Measurements from ENCODE around the gene PKNOX2.

Gene PKNOX2

GRCh38 chr11:125170510-125171031 is 6.0 kb downstream of the PKNOX2 start:
- DNase-seq (ENCODE audit: extremely low spot score, insufficient read length, low read depth) = no peak
- no peak for FAIRE-seq

- no peak for FAIRE-seq
These were observed 7.4 kb downstream of the PKNOX2 start for GRCh38 chr11:125171974-125172373.

GRCh38 chr11:125173027-125173426 is 8.5 kb downstream of the PKNOX2 start:
- no peak for DNase-seq (ENCODE audit: extremely low spot score, insufficient read length, low read depth)
- no peak for FAIRE-seq

More at GRCh38 chr11:125171974-125172373, 7.4 kb downstream of the PKNOX2 start:
- DNase-seq (ENCODE audit: extremely low spot score, insufficient read length, low read depth) = no peak

DNA sequence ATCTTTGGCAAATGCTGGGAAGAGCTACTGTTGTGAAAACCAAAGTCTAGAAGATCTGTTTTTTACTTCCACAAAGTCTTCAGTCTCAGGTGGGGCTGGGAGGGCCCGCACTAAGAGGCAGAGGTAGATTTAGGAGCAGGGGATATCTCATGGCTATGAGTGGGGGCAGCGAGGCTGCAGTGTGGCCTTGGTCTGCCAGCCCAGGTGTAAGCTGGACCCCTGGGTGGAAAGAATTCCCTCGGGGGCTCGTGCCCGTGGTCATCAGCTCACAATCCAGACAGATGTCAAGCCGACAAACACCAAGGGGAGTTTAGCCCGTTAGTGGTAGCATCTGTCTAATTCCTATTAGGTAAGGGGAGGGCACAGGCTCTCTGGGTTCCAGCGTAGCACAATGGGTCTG is 9.0 kb downstream of the PKNOX2 start:
- DNase-seq (ENCODE audit: extremely low spot score, insufficient read length, low read depth) = no peak

DNA sequence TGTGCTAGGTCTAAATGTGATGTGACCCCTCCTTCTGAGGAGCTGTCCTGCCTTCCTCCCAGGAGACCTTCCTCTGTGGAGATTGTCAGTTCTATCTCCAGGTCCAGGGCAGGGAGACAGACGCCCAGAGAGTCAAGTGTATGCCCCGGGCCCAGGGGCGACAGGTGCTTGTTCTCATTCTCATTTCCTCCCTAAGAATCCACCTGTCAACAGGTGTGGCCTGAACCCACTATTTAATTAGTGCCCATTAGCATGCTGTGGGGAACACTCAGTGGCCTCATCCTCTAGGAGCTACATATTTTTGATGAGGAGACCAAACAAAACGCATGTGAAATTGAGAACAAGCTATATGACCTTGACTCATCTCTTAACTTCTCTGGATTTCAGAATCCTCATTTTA is 9.5 kb downstream of the PKNOX2 start:
- FAIRE-seq (no peak), DNase-seq (ENCODE audit: extremely low spot score, insufficient read length, low read depth) (no peak)

More for the DNA sequence above, 9.0 kb downstream of the PKNOX2 start:
- no peak for FAIRE-seq

GRCh38 chr11:125174686-125175085 is 10.1 kb downstream of the PKNOX2 start:
- DNase-seq (ENCODE audit: extremely low spot score, insufficient read length, low read depth) = no peak
- FAIRE-seq = no peak

DNA sequence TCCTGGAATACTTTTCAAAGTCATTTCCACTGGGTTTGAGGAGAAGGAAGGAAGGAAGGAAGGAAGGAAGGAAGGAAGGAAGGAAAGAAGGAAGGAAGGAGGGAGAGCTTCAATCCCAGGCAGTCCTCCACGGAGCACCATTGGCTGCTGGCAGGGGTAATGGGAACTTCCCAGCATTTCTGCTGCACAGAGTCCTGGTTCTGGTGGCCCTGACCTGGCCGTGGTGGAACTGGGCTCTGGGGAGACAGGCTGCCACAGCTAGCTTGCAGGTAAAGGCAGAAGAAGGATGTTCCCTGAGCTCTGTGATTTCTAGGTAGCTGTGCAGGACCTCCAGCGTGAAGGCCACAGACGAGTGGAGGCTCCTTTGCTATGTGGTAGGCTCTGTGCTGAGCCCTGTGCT is 10.6 kb downstream of the PKNOX2 start:
- no peak for FAIRE-seq
- DNase-seq (ENCODE audit: extremely low spot score, insufficient read length, low read depth) = no peak

- DNase-seq (ENCODE audit: extremely low spot score, insufficient read length, low read depth) (no peak), FAIRE-seq (peak; percentile 24)
These were observed 11.5 kb downstream of the PKNOX2 start for GRCh38 chr11:125175896-125176575.

GRCh38 chr11:125176866-125177265 is 12.3 kb downstream of the PKNOX2 start:
- FAIRE-seq (peak; percentile 71), DNase-seq (ENCODE audit: extremely low spot score, insufficient read length, low read depth) (no peak)

DNA sequence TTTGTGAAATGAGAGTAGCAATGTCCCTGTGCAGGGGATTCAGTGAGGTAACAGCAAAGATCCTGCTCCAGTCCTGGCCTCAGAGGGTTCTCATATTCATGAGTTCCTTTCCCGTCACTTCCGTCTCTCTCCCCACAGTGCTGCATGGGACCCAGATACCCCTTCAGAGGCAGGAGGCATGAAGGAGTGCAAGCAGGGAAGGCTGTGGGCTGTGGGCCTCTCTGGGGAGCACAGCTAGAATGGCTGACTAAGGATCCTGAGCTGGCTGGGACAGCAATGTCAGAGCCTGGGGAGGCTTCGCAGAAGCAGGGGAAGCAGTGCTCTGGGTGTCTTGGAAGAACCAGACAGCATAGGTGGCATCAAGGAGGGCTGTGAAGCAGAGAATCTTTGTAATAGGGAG is 13.0 kb downstream of the PKNOX2 start:
- DNase-seq (ENCODE audit: extremely low spot score, insufficient read length, low read depth) (no peak), FAIRE-seq (no peak)

DNA sequence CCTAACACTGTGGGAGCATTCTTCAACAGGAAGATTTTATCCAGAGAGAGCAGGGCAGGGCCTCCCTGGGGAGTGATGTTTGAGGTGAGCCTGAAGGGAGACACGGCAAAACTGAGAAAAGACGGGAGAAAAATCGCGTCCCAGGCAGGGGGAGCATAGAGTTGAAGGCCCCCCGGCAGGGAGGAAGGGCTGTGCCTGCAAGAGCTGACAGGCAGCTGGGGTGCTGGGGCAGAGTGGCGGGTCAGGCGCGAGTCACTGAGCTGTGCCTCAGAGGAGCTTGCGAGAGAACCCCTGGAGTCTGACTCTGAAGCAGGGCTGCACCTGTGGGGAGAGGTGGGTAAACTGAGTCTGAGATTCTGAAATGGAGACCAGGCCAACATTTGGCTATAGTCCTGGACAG is 14.8 kb downstream of the PKNOX2 start:
- DNase-seq (ENCODE audit: extremely low spot score, insufficient read length, low read depth) = no peak

DNA sequence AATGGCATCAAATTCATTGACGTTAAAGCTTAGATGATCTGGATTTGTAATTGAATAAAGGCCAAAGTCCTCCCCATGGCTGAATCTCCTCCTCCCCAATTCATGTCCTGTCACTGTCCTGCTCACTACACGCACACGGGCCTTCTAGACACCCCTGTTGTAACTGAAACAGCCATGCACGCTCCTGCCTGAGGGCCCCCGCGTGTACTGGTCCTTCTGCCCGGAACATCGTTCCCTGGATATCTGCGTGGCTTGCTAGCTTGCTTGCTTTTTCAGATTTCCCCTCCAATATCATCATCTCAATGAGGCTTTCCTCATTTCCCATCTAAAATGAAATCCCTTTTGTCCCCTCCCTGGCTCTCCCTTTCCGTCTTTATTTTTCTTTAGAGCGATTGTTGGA is 15.3 kb downstream of the PKNOX2 start:
- FAIRE-seq (no peak), DNase-seq (ENCODE audit: extremely low spot score, insufficient read length, low read depth) (no peak)

More for the DNA sequence above, 14.8 kb downstream of the PKNOX2 start:
- FAIRE-seq = no peak

GRCh38 chr11:125180413-125181305 is 16.1 kb downstream of the PKNOX2 start:
- no peak for DNase-seq (ENCODE audit: extremely low spot score, insufficient read length, low read depth)
- FAIRE-seq = peak; percentile 77

DNA sequence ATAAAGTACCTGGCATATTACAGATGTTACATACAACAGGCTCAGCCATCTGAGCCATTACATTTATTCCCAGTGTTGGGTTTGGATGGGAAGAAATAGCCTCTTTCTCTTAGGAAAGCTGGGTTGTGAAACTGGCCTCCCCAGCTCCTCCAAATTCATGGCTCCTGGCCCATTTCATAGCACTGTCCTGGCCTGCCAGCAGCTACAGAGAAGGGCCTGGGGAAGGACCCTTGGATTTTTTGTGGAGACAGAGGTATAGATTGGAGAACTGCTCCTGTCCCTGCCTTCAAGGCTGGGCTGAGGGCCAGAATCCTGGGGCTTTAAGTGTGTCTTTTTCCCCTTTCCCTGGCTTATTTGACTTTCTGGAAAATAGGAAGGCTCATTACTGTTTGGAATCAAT is 18.0 kb downstream of the PKNOX2 start:
- no peak for DNase-seq (ENCODE audit: extremely low spot score, insufficient read length, low read depth)
- FAIRE-seq = no peak

- FAIRE-seq = no peak
- DNase-seq (ENCODE audit: extremely low spot score, insufficient read length, low read depth) = no peak
These were observed 19.1 kb downstream of the PKNOX2 start for GRCh38 chr11:125183641-125184040.

GRCh38 chr11:125188021-125188420 is 23.5 kb downstream of the PKNOX2 start:
- FAIRE-seq (no peak), DNase-seq (ENCODE audit: extremely low spot score, insufficient read length, low read depth) (no peak)

DNA sequence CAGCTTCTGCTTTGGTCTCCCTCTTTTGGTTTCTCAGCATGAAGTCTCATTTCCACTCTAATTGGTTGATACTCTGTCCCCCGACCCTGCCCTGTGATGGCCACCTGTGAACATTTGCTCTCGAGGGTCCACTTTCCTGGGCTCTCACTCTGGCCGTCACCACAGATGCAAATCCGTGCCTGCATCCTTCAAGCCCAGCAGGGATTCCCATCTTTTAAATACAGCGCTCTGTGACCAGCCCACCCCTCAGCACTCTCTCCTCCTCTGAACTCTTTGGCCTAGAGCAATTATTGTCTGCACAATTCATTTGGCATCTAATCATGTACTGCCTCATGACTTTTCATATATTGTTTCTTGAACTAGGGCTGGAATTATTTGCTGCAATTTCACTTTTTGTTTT is 26.0 kb downstream of the PKNOX2 start:
- DNase-seq (ENCODE audit: extremely low spot score, insufficient read length, low read depth) (no peak), FAIRE-seq (no peak)

DNA sequence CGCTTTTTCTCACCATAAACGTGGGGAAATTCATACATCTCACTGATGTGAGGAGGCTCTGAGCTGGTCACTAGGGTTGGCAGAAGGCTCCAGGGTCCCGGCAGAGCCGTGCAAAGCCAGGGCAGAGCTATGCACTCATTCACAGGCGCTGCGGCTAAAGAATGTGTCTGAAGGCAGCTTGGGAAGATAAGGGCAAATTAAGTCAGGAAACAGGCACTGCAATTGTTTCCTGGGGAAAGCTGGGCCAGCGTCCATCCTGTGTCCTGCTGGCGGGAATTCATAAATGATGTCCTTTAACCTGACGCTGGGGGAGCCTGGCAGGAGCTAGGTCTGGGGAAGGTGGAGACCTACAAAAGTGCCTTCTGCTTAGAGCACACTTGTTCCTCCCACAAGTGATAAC is 27.6 kb downstream of the PKNOX2 start:
- FAIRE-seq = no peak
- DNase-seq (ENCODE audit: extremely low spot score, insufficient read length, low read depth) = no peak

DNA sequence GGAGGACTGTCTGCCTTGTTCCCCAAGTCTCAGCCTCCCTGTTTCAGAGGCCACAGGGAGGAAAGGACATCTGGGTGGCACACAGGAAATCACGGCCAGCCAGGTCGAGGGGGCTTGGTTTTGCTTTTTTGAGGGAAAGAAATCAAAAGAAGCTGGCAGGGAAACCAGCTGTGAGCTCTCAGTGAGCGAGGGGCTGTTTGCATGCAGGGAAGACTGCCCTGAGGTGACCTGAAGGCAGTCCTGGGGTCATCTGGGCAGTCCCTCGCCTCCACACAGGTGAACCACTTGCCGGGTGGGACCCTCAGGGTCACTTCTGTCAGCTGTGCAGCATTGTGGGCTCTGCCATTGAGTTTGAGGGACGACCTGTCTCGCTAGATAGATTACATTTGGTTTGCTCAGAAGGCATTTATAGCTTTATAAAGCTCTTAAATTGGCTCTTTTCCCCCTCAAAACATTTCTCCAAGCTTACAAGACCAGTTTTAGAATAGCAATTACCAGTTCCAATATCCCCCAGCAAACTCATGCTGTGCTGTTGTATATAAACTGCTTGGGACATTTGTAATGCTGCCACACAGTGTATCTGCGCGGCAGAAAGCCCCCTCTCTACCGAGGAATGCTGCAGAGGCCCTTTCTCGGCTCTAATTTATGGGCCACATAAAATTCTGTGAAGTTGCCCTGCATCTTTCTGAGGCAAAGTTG is 28.3 kb downstream of the PKNOX2 start:
- FAIRE-seq = no peak
- no peak for DNase-seq (ENCODE audit: extremely low spot score, insufficient read length, low read depth)

DNA sequence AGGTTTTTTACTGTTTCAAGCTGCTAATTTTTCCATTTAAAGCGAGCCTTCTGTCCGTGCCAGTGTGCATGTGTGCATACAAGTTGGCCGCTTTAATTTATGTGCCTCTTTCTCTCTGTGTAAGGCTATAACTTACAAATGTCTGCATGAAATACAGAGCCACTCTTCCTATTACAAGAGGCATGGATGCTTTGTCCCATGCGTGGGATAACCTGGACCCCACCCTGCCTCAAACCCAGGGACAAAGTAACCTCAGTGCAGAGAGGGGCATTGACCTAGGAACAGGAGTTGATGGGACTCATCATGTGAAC is 28.8 kb downstream of the PKNOX2 start:
- DNase-seq (ENCODE audit: extremely low spot score, insufficient read length, low read depth) (no peak), FAIRE-seq (no peak)

DNA sequence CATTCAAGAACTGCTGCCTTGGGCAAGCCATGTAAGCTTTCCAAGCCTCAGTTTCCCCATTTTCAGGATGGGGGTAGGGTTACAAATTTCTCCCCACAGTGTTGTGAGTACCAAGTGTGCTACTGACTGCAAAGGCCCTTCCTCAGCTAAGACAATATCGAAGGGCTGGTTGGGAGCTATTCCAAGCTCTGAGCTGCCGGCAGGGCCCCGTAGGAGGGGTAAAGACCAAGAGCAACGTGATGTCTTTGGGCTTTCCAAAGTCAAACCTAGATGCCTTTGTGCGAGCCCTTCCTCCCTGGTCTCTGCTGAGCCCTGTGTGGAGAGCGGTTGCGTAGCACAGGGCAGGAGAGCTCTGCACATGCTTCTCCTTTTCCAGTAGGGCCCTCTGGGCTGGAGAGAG is 29.3 kb downstream of the PKNOX2 start:
- no peak for DNase-seq (ENCODE audit: extremely low spot score, insufficient read length, low read depth)
- no peak for FAIRE-seq
